WTC11 (cell line): ENCODE measurements around the gene PAM.

Experiments used
- ATF1 ChIP-seq: sonication (generic); formaldehyde crosslinking; IDR thresholded peaks from 2 replicates; pipeline ENCODE4 v1.8.1; 2023; ENCODE audit warnings: mild to moderate bottlenecking, moderate library complexity, missing genetic modification reagents
- CREM ChIP-seq: sonication (generic); formaldehyde crosslinking; IDR thresholded peaks from 2 replicates; pipeline ENCODE4 v1.8.1; 2022; ENCODE audit warnings: mild to moderate bottlenecking, missing genetic modification reagents, moderate library complexity
- FOXK1 ChIP-seq: sonication (generic); formaldehyde crosslinking; IDR thresholded peaks from 2 replicates; pipeline ENCODE4 v1.8.0; 2022; ENCODE audit warnings: mild to moderate bottlenecking, moderate library complexity, missing genetic modification reagents
- ZNF232 ChIP-seq: sonication (generic); formaldehyde crosslinking; IDR thresholded peaks from 2 replicates; pipeline ENCODE4 v1.8.0; 2022; ENCODE audit warnings: mild to moderate bottlenecking, missing genetic modification reagents
- TF ChIP-seq, protein P1 (sequence below): fragments of 200-600 bp; IDR thresholded peaks from 2 replicates; pipeline ENCODE4 v1.8.0; 2022; ENCODE audit warnings: antibody characterized with exemption
- TF ChIP-seq, protein P2 (sequence below): sonication (generic); formaldehyde crosslinking; IDR thresholded peaks from 2 replicates; pipeline ENCODE4 v1.8.1; 2023; ENCODE audit warnings: mild to moderate bottlenecking, missing genetic modification reagents, moderate library complexity
- TF ChIP-seq, protein P3 (sequence below): sonication (generic); formaldehyde crosslinking; conservative IDR thresholded peaks from 2 replicates; pipeline ENCODE4 v1.8.1; 2022; ENCODE audit warnings: mild to moderate bottlenecking, missing genetic modification reagents
- TF ChIP-seq, protein P4 (sequence below): sonication (generic); formaldehyde crosslinking; IDR thresholded peaks from 2 replicates; pipeline ENCODE4 v1.8.0; 2022; ENCODE audit warnings: missing genetic modification reagents
- TF ChIP-seq, protein P5 (sequence below): sonication (generic); formaldehyde crosslinking; IDR thresholded peaks from 2 replicates; pipeline ENCODE4 v1.8.1; 2022; ENCODE audit warnings: low read depth, missing genetic modification reagents, borderline replicate concordance
- TF ChIP-seq, protein P6 (sequence below): sonication (generic); formaldehyde crosslinking; IDR thresholded peaks from 2 replicates; pipeline ENCODE4 v1.8.0; 2022; ENCODE audit warnings: mild to moderate bottlenecking, missing genetic modification reagents
- TF ChIP-seq, protein P7 (sequence below): sonication (generic); formaldehyde crosslinking; IDR thresholded peaks from 2 replicates; pipeline ENCODE4 v1.8.1; 2022; ENCODE audit warnings: mild to moderate bottlenecking, missing genetic modification reagents, moderate library complexity, borderline replicate concordance
- TF ChIP-seq, protein P8 (sequence below): sonication (generic); formaldehyde crosslinking; IDR thresholded peaks from 2 replicates; pipeline ENCODE4 v1.8.0; 2022; ENCODE audit warnings: mild to moderate bottlenecking, missing genetic modification reagents
- TF ChIP-seq, protein P9 (sequence below): sonication (generic); formaldehyde crosslinking; IDR thresholded peaks from 2 replicates; pipeline ENCODE4 v1.8.1; 2022; ENCODE audit warnings: missing genetic modification reagents, borderline replicate concordance

DNA sequence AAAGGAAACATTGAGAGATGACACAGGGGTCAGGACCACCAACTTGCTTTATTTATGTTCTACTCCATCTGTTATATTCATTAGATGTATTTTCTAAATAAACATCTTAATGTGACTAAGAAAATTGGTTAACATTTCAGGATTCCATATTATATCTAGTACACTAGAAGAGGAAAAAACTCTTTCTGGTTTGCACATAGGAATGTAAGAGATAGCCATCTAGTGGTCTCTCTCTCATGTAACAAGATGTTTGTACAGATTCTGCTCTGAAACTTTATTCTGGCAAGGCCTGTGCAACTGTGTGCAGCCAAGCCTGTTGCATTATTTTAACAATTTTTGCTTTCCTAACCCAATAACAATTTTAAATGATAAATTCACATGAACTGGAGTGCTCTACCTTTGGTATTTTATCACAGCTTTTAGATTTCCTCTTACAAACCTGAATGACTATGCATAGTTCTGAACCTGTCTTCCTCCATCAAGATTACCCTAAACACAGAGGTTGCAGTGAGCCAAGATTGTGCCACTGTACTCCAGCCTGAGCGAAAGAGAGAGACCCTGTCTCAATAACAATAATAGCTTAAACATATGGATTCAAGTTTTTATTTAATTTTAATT lies 216.7 kb downstream of the PAM start:
- TF ChIP-seq, protein P1, sequence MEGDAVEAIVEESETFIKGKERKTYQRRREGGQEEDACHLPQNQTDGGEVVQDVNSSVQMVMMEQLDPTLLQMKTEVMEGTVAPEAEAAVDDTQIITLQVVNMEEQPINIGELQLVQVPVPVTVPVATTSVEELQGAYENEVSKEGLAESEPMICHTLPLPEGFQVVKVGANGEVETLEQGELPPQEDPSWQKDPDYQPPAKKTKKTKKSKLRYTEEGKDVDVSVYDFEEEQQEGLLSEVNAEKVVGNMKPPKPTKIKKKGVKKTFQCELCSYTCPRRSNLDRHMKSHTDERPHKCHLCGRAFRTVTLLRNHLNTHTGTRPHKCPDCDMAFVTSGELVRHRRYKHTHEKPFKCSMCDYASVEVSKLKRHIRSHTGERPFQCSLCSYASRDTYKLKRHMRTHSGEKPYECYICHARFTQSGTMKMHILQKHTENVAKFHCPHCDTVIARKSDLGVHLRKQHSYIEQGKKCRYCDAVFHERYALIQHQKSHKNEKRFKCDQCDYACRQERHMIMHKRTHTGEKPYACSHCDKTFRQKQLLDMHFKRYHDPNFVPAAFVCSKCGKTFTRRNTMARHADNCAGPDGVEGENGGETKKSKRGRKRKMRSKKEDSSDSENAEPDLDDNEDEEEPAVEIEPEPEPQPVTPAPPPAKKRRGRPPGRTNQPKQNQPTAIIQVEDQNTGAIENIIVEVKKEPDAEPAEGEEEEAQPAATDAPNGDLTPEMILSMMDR, result no peak
- TF ChIP-seq, protein P2, sequence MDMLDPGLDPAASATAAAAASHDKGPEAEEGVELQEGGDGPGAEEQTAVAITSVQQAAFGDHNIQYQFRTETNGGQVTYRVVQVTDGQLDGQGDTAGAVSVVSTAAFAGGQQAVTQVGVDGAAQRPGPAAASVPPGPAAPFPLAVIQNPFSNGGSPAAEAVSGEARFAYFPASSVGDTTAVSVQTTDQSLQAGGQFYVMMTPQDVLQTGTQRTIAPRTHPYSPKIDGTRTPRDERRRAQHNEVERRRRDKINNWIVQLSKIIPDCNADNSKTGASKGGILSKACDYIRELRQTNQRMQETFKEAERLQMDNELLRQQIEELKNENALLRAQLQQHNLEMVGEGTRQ, result no peak
- TF ChIP-seq, protein P3, sequence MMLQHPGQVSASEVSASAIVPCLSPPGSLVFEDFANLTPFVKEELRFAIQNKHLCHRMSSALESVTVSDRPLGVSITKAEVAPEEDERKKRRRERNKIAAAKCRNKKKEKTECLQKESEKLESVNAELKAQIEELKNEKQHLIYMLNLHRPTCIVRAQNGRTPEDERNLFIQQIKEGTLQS (CRISPR knock-in tag), result no peak
- no peak for TF ChIP-seq FOXK1 (CRISPR knock-in tag)
- TF ChIP-seq, protein P4, sequence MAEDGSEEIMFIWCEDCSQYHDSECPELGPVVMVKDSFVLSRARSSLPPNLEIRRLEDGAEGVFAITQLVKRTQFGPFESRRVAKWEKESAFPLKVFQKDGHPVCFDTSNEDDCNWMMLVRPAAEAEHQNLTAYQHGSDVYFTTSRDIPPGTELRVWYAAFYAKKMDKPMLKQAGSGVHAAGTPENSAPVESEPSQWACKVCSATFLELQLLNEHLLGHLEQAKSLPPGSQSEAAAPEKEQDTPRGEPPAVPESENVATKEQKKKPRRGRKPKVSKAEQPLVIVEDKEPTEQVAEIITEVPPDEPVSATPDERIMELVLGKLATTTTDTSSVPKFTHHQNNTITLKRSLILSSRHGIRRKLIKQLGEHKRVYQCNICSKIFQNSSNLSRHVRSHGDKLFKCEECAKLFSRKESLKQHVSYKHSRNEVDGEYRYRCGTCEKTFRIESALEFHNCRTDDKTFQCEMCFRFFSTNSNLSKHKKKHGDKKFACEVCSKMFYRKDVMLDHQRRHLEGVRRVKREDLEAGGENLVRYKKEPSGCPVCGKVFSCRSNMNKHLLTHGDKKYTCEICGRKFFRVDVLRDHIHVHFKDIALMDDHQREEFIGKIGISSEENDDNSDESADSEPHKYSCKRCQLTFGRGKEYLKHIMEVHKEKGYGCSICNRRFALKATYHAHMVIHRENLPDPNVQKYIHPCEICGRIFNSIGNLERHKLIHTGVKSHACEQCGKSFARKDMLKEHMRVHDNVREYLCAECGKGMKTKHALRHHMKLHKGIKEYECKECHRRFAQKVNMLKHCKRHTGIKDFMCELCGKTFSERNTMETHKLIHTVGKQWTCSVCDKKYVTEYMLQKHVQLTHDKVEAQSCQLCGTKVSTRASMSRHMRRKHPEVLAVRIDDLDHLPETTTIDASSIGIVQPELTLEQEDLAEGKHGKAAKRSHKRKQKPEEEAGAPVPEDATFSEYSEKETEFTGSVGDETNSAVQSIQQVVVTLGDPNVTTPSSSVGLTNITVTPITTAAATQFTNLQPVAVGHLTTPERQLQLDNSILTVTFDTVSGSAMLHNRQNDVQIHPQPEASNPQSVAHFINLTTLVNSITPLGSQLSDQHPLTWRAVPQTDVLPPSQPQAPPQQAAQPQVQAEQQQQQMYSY (CRISPR knock-in tag), result no peak
- TF ChIP-seq, protein P5, sequence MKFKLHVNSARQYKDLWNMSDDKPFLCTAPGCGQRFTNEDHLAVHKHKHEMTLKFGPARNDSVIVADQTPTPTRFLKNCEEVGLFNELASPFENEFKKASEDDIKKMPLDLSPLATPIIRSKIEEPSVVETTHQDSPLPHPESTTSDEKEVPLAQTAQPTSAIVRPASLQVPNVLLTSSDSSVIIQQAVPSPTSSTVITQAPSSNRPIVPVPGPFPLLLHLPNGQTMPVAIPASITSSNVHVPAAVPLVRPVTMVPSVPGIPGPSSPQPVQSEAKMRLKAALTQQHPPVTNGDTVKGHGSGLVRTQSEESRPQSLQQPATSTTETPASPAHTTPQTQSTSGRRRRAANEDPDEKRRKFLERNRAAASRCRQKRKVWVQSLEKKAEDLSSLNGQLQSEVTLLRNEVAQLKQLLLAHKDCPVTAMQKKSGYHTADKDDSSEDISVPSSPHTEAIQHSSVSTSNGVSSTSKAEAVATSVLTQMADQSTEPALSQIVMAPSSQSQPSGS (CRISPR knock-in tag), result no peak
- TF ChIP-seq, protein P6, sequence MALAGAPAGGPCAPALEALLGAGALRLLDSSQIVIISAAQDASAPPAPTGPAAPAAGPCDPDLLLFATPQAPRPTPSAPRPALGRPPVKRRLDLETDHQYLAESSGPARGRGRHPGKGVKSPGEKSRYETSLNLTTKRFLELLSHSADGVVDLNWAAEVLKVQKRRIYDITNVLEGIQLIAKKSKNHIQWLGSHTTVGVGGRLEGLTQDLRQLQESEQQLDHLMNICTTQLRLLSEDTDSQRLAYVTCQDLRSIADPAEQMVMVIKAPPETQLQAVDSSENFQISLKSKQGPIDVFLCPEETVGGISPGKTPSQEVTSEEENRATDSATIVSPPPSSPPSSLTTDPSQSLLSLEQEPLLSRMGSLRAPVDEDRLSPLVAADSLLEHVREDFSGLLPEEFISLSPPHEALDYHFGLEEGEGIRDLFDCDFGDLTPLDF (CRISPR knock-in tag), result no peak
- TF ChIP-seq ZNF232 (CRISPR knock-in tag), result no peak
- TF ChIP-seq, protein P7, sequence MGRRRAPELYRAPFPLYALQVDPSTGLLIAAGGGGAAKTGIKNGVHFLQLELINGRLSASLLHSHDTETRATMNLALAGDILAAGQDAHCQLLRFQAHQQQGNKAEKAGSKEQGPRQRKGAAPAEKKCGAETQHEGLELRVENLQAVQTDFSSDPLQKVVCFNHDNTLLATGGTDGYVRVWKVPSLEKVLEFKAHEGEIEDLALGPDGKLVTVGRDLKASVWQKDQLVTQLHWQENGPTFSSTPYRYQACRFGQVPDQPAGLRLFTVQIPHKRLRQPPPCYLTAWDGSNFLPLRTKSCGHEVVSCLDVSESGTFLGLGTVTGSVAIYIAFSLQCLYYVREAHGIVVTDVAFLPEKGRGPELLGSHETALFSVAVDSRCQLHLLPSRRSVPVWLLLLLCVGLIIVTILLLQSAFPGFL, result no peak
- TF ChIP-seq, protein P8, sequence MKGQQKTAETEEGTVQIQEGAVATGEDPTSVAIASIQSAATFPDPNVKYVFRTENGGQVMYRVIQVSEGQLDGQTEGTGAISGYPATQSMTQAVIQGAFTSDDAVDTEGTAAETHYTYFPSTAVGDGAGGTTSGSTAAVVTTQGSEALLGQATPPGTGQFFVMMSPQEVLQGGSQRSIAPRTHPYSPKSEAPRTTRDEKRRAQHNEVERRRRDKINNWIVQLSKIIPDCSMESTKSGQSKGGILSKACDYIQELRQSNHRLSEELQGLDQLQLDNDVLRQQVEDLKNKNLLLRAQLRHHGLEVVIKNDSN (CRISPR knock-in tag), result no peak
- TF ChIP-seq CREM (CRISPR knock-in tag), result no peak
- no peak for TF ChIP-seq ATF1
- TF ChIP-seq, protein P9, sequence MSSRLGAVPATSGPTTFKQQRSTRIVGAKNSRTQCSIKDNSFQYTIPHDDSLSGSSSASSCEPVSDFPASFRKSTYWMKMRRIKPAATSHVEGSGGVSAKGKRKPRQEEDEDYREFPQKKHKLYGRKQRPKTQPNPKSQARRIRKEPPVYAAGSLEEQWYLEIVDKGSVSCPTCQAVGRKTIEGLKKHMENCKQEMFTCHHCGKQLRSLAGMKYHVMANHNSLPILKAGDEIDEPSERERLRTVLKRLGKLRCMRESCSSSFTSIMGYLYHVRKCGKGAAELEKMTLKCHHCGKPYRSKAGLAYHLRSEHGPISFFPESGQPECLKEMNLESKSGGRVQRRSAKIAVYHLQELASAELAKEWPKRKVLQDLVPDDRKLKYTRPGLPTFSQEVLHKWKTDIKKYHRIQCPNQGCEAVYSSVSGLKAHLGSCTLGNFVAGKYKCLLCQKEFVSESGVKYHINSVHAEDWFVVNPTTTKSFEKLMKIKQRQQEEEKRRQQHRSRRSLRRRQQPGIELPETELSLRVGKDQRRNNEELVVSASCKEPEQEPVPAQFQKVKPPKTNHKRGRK (CRISPR knock-in tag), result no peak
